Endothelial cell of umbilical vein (primary cell): Measurements from ENCODE around the gene MAST1. TPM values are rescaled to one million over a fixed set of nuclear protein-coding genes. Genes with fewer than 3 reads are reported as not detected.

Experiments
- BruUV-seq: library from RNA; stranded (reverse); fragments of 400-500 nt; replicated peaks from 2 replicates; lab custom pipeline; 2021; lab: Mats Ljungman, UMichigan
- CTCF ChIA-PET: fragments of 300-600, 350-600 bp; sonication (Branson Sonifier 250); formaldehyde crosslinking; loops from one replicate; lab custom pipeline; 2021; ENCODE audit warnings: antibody characterized with exemption, inconsistent platforms; lab: Charles Lee
- POLR2A ChIA-PET: fragments of 300-600, 350-600 bp; sonication (Branson Sonifier 250); formaldehyde crosslinking; loops from one replicate; lab custom pipeline; 2021; ENCODE audit warnings: antibody characterized with exemption, inconsistent platforms; lab: Charles Lee
- DNase-seq: peaks from one replicate; pipeline ENCODE4 v3.0.0-alpha.2; 2011; ENCODE audit warnings: low read depth, low spot score
- FAIRE-seq: peaks from 2 replicates; lab custom pipeline; 2011; peaks lifted over from hg19 to GRCh38; lab: Jason Lieb, UNC
- H2AFZ ChIP-seq: 2 replicates; pipeline ENCODE4 v1.6.0; 2012; ENCODE audit warnings: low read depth, low read length, control low read depth, inconsistent platforms
- H3K27ac ChIP-seq: 2 replicates; pipeline ENCODE4 v1.5.1; 2011; ENCODE audit warnings: low read depth, mild to moderate bottlenecking, control low read depth, low read length, moderate library complexity; ENCODE audit not compliant: insufficient read depth
- H3K27me3 ChIP-seq, 2 experiments: 2 replicates each; pipeline versions ENCODE4 v1.6.0 to v1.6.1; 2011; ENCODE audit warnings: low read length in 2 of 2, mixed read lengths in 1 of 2; ENCODE audit not compliant: control insufficient read depth in 2 of 2, insufficient read depth in 2 of 2
- H3K36me3 ChIP-seq, 2 experiments: 2 replicates in 1 of 2; 3 replicates in 1 of 2; pipeline ENCODE4 v1.5.1; 2011; ENCODE audit warnings: low read length in 2 of 2, mild to moderate bottlenecking in 1 of 2, moderate library complexity in 1 of 2; ENCODE audit not compliant: control insufficient read depth in 2 of 2, insufficient read depth in 2 of 2; ENCODE audit errors: extremely low read depth in 1 of 2
- H3K4me1 ChIP-seq: 3 replicates; pipeline ENCODE4 v1.5.1; 2011; ENCODE audit warnings: mild to moderate bottlenecking, low read length; ENCODE audit not compliant: control insufficient read depth, insufficient read depth; ENCODE audit errors: extremely low read depth
- H3K4me2 ChIP-seq: 2 replicates; pipeline ENCODE4 v1.6.1; 2011; ENCODE audit warnings: low read length, control low read depth, mixed read lengths; ENCODE audit not compliant: insufficient read depth
- H3K4me3 ChIP-seq, 3 experiments: fragments of 200-600 bp in 1 of 3; sonication (generic), shearing (Covaris generic) in 1 of 3; replicated peaks in 1 of 3; 2 replicates each; pipeline ENCODE4 v1.5.1; 2011 to 2016; ENCODE audit warnings: control low read depth in 3 of 3, low read length in 3 of 3, mild to moderate bottlenecking in 2 of 3, inconsistent platforms in 1 of 3, low read depth in 1 of 3, moderate library complexity in 1 of 3; ENCODE audit not compliant: insufficient read depth in 1 of 3
- H3K79me2 ChIP-seq: 2 replicates; pipeline ENCODE4 v1.6.0; 2012; ENCODE audit warnings: low read length, inconsistent platforms; ENCODE audit not compliant: control insufficient read depth, insufficient read depth
- H3K9ac ChIP-seq: replicated peaks from 2 replicates; pipeline ENCODE3; 2011; ENCODE audit warnings: low read length, control low read depth; ENCODE audit not compliant: insufficient read depth; ENCODE audit errors: extremely low read depth
- H3K9me1 ChIP-seq: replicated peaks from 3 replicates; pipeline ENCODE4 v1.6.0; 2011; ENCODE audit warnings: mild to moderate bottlenecking, low read length; ENCODE audit not compliant: control insufficient read depth, insufficient read depth; ENCODE audit errors: extremely low read depth
- H3K9me3 ChIP-seq: replicated peaks from 2 replicates; pipeline ENCODE4 v1.5.1; 2012; ENCODE audit warnings: low read length, inconsistent platforms; ENCODE audit not compliant: control insufficient read depth, insufficient read depth
- H4K20me1 ChIP-seq: replicated peaks from 2 replicates; pipeline ENCODE3; 2011; ENCODE audit warnings: mild to moderate bottlenecking, low read length; ENCODE audit not compliant: control insufficient read depth, insufficient read depth; ENCODE audit errors: extremely low read depth
- EZH2 ChIP-seq: IDR thresholded peaks from 2 replicates; pipeline ENCODE4 v1.6.1; 2012; ENCODE audit warnings: borderline replicate concordance, low read depth, mild to moderate bottlenecking, moderate library complexity, low read length, inconsistent platforms; ENCODE audit not compliant: severe bottlenecking
- FOS ChIP-seq: IDR thresholded peaks from 2 replicates; pipeline ENCODE4 v1.6.1; 2011; ENCODE audit warnings: mild to moderate bottlenecking, low read length, moderate library complexity, borderline replicate concordance; ENCODE audit not compliant: insufficient read depth
- GATA2 ChIP-seq: IDR thresholded peaks from 2 replicates; pipeline ENCODE4 v1.7.0; 2011; ENCODE audit warnings: low read depth, mild to moderate bottlenecking, moderate library complexity, mixed read lengths, low read length; ENCODE audit not compliant: insufficient read length, insufficient read depth
- JUN ChIP-seq: IDR thresholded peaks from 2 replicates; pipeline ENCODE4 v1.6.1; 2011; ENCODE audit warnings: borderline replicate concordance, low read depth; ENCODE audit not compliant: insufficient read length, insufficient read depth
- MYC ChIP-seq: IDR thresholded peaks from one replicate; pipeline ENCODE4 v1.6.1; 2011; ENCODE audit warnings: mild to moderate bottlenecking, low read depth, low read length
- POLR2A ChIP-seq: IDR thresholded peaks from 2 replicates; pipeline ENCODE4 v1.6.1; 2012; ENCODE audit warnings: low read depth, mild to moderate bottlenecking, control low read depth, low read length
- POLR2AphosphoS5 ChIP-seq: IDR thresholded peaks from 2 replicates; pipeline ENCODE4 v1.6.1; 2012; ENCODE audit warnings: low read depth, mild to moderate bottlenecking, control low read depth, low read length, moderate library complexity; ENCODE audit not compliant: insufficient read depth
- dilution Hi-C: fragments of 300-500 bp; cut with MboI; formaldehyde crosslinking; loops from one replicate; pipeline ENCODE4 v1.15.0; 2019; ENCODE audit warnings: low sequenced_read_pairs; ENCODE audit not compliant: extremely low pct_ligation_motif_present
- intact Hi-C: fragments of 100-400 bp; cut with micrococcal nuclease; formaldehyde crosslinking; loops from one replicate; pipeline ENCODE4 v1.10.0; 2022
- polyA plus RNA-seq, 4 experiments: library from polyadenylated mRNA; depleted of rRNA in 3 of 4; stranded (reverse) in 3 of 4; unstranded in 1 of 4; fragments of >200 nt; gene quantifications; 2 replicates each; pipeline versions ENCODE4 v1.2.1 to v1.2.3, GENCODE V29; 2011 to 2012; ENCODE audit warnings: missing spikeins in 1 of 4
- total RNA-seq: library from RNA; stranded (reverse); gene quantifications from 2 replicates; pipeline ENCODE4 v1.2.3, GENCODE V29; 2021
- TF ChIP-seq, protein P1 (sequence below): IDR thresholded peaks from 2 replicates; pipeline ENCODE4 v1.6.1; 2011; ENCODE audit not compliant: insufficient read depth, insufficient read length
- TF ChIP-seq, protein P2 (sequence below), 2 donors: IDR thresholded peaks; 1 replicate in 1 of 2; 2 replicates in 1 of 2; pipeline ENCODE4 v1.5.1; 2011; ENCODE audit warnings: low read length in 2 of 2, mild to moderate bottlenecking in 2 of 2, moderate library complexity in 2 of 2, control low read depth in 1 of 2, inconsistent platforms in 1 of 2, low read depth in 1 of 2; ENCODE audit not compliant: insufficient read depth in 1 of 2; ENCODE audit errors: extremely low read depth in 1 of 2

The MAST1 gene
- total and polyA plus RNA-seq, 2 donors (not counting 3 experiments of a cell fraction or from before 2014, with no cell fraction given): 0.13 to 0.46 TPM

DNA sequence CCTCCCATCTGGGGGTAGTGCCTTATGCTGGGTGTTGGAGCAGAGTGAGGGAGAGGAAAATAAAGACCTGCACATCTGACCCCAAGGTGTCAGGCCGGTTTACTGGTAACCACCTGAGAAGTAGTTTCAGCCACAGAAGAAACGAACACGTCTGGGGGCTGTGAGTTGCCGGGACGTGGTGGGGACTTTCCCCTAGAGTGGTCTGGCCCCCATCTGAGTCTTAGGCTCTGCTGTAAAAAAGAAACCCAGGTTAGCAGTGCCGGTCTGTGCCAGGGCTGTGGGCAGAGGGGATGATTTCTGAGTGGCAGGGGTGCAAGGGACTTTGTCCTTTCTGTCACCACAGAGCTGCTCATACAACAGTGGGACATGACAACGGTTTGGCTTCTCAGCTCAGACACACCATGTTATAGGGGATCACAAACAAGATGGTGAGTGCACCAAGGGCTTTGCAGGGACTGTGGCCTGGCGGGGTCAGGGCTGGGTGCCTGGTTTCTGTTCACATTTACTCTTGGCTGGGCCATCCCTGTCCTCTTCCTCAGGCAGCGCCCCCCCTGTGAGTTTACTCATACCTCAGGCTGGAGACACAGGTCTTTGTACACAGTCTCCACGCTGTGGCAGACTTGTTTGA, 61.7 kb downstream of the MAST1 start:
- H2AFZ ChIP-seq: no peak overlapping the region
- no peak for DNase-seq
- H3K4me3 ChIP-seq: no peak overlapping the region
- ChIA-PET CTCF (interaction anchor here (1.0 kb wide), 1 partner anchor 15 kb away, joined by 3 read pairs; no protein-coding TSS in a partner anchor), POLR2A (no interaction called here)
- peaks cover 0 to 5% of the 10 kb centered on the region in 2 experiments for H3K36me3 ChIP-seq
- H3K9ac ChIP-seq: no peak overlapping the region
- H3K4me1 ChIP-seq: no peaks in the 10 kb centered on the region
- no peaks in the 10 kb centered on the region for H3K9me3 ChIP-seq
- BruUV-seq: no TSS peak
- FAIRE-seq: no peak
- no peak overlapping the region for H3K27ac ChIP-seq
- H3K27me3 ChIP-seq: no peaks in the 10 kb centered on the region
- H3K9me1 ChIP-seq: no peaks in the 10 kb centered on the region
- intact Hi-C loops (no loop called here), dilution Hi-C loops (no loop called here)
- no peak overlapping the region for H3K4me2 ChIP-seq
- H4K20me1 ChIP-seq: no peaks in the 10 kb centered on the region
- H3K79me2 ChIP-seq: no peaks in the 10 kb centered on the region
- TF ChIP-seq, protein P1, sequence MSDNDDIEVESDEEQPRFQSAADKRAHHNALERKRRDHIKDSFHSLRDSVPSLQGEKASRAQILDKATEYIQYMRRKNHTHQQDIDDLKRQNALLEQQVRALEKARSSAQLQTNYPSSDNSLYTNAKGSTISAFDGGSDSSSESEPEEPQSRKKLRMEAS: no peak
- TF ChIP-seq JUN: no peak
- no peak for TF ChIP-seq MYC
- TF ChIP-seq, protein P2, sequence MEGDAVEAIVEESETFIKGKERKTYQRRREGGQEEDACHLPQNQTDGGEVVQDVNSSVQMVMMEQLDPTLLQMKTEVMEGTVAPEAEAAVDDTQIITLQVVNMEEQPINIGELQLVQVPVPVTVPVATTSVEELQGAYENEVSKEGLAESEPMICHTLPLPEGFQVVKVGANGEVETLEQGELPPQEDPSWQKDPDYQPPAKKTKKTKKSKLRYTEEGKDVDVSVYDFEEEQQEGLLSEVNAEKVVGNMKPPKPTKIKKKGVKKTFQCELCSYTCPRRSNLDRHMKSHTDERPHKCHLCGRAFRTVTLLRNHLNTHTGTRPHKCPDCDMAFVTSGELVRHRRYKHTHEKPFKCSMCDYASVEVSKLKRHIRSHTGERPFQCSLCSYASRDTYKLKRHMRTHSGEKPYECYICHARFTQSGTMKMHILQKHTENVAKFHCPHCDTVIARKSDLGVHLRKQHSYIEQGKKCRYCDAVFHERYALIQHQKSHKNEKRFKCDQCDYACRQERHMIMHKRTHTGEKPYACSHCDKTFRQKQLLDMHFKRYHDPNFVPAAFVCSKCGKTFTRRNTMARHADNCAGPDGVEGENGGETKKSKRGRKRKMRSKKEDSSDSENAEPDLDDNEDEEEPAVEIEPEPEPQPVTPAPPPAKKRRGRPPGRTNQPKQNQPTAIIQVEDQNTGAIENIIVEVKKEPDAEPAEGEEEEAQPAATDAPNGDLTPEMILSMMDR (IDR thresholded peaks at IDR 0.05; ENCODE audit: extremely low read depth in 1 of 2, insufficient read depth in 1 of 2, low read depth in 1 of 2, low read length in 2 of 2): no peak
- TF ChIP-seq GATA2: no peak
- TF ChIP-seq POLR2A: no peak
- no peak for TF ChIP-seq EZH2
- TF ChIP-seq POLR2AphosphoS5: no peak
- TF ChIP-seq FOS: no peak
